Right renal pelvis (tissue), 4 donors: ENCODE measurements around the gene NAV2. TPM values are rescaled to one million over a fixed set of nuclear protein-coding genes. Genes with fewer than 3 reads are reported as not detected.
"Not testable (repeated sequence)": the region's sequence is repeated elsewhere in the genome, so short reads cannot be mapped to it uniquely, and the experiment has no call there.

Source experiments
- DNase-seq, 4 donors: peaks; one replicate each; pipeline ENCODE4 v3.0.0-alpha.2; 2013; ENCODE audit warnings: low read depth in 4 of 4, low spot score in 3 of 4, missing footprints in 1 of 4
- polyA plus RNA-seq, 4 donors: library from polyadenylated mRNA; unstranded; fragments of 120-200 nt; gene quantifications; one replicate each; pipeline ENCODE4 v1.2.1, GENCODE V29; 2013; ENCODE audit not compliant: insufficient read length in 4 of 4

NAV2 gene
- polyA plus RNA-seq, 4 donors, result 33.2 to 55.2 (median 34.0) TPM

GRCh38 chr11:19879307-19880087 lies 166.9 kb downstream of the NAV2 start:
- no peak for DNase-seq

GRCh38 chr11:19880088-19880345 lies 167.4 kb downstream of the NAV2 start:
- DNase-seq, result no peak

- DNase-seq, result no peak
Observed at GRCh38 chr11:19881177-19881576, 168.5 kb downstream of the NAV2 start.

GRCh38 chr11:19882356-19882755 lies 169.7 kb downstream of the NAV2 start:
- DNase-seq, result no peak

GRCh38 chr11:19886498-19886897 lies 173.9 kb downstream of the NAV2 start:
- no peak for DNase-seq

GRCh38 chr11:19887842-19888241 lies 175.2 kb downstream of the NAV2 start:
- no peak for DNase-seq

GRCh38 chr11:19889531-19889930 lies 176.9 kb downstream of the NAV2 start:
- DNase-seq, result no peak

GRCh38 chr11:19890308-19890707 lies 177.7 kb downstream of the NAV2 start:
- DNase-seq, result no peak

- DNase-seq, result no peak
Observed at GRCh38 chr11:19891022-19891421, 178.4 kb downstream of the NAV2 start.

- DNase-seq, result no peak
Observed at GRCh38 chr11:19892387-19892786, 179.8 kb downstream of the NAV2 start.

GRCh38 chr11:19892876-19893275 lies 180.2 kb downstream of the NAV2 start:
- DNase-seq, result no peak

GRCh38 chr11:19894404-19894803 lies 181.8 kb downstream of the NAV2 start:
- DNase-seq, result no peak

GRCh38 chr11:19895037-19895436 lies 182.4 kb downstream of the NAV2 start:
- not testable (repeated sequence) for DNase-seq

GRCh38 chr11:19895776-19896175 lies 183.1 kb downstream of the NAV2 start:
- DNase-seq, result no peak

- peak; percentile 60 to 74 (median 72) for DNase-seq
Observed at GRCh38 chr11:19903620-19904069, 191.0 kb downstream of the NAV2 start.

GRCh38 chr11:19905280-19905853 lies 192.7 kb downstream of the NAV2 start:
- DNase-seq, result peak in 1 of 4 donors; percentile 13

GRCh38 chr11:19906126-19906525 lies 193.5 kb downstream of the NAV2 start:
- DNase-seq, result no peak

GRCh38 chr11:19907008-19907579 lies 194.5 kb downstream of the NAV2 start:
- DNase-seq, result no peak

GRCh38 chr11:19907839-19908238 lies 195.2 kb downstream of the NAV2 start:
- no peak for DNase-seq

GRCh38 chr11:19910931-19911330 lies 198.3 kb downstream of the NAV2 start:
- DNase-seq, result no peak

GRCh38 chr11:19912115-19912957 lies 199.7 kb downstream of the NAV2 start:
- DNase-seq, result no peak
